Adrenal gland (tissue), 5 donors: ENCODE measurements around the gene GLRA2.

Experiments used
- POLR2A ChIP-seq, 2 donors: fragments of 450-650 bp; IDR thresholded peaks; one replicate each; pipeline ENCODE4 v1.6.1; 2017; ENCODE audit warnings: antibody characterized with exemption in 2 of 2, mild to moderate bottlenecking in 2 of 2, moderate library complexity in 1 of 2
- TF ChIP-seq, protein P1 (sequence below), 6 experiments: fragments of 450-650 bp in 4 of 6; fragments of 200-600 bp in 2 of 6; sonication (generic) in 1 of 6; IDR thresholded peaks; 1 replicate in 5 of 6; 2 replicates in 1 of 6; pipeline versions ENCODE4 v1.5.1 to v1.8.0; 2016 to 2021; ENCODE audit warnings: antibody characterized with exemption in 6 of 6, mild to moderate bottlenecking in 2 of 6, moderate library complexity in 1 of 6
- donor health status: DM: no; HTN: no; CAD: no.

DNA sequence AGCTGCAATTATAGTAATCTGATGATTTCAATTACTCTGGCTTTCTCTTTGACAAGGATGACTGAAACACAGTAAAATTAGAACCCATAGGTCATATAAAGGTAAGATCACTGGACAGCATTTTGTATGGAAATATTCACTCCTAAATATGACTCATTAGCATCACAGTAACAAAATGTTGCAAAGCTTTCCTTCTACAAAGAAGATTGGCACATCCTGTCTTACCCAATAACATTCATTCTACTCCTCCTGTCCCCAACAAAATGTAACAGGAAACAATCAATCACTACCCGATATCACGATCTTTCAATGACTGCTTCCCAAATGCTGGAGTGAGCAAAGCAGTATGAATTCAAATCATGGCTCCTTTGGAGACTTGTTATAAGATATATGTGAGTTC lies 248.2 kb downstream of the GLRA2 start:
- TF ChIP-seq, protein P1, sequence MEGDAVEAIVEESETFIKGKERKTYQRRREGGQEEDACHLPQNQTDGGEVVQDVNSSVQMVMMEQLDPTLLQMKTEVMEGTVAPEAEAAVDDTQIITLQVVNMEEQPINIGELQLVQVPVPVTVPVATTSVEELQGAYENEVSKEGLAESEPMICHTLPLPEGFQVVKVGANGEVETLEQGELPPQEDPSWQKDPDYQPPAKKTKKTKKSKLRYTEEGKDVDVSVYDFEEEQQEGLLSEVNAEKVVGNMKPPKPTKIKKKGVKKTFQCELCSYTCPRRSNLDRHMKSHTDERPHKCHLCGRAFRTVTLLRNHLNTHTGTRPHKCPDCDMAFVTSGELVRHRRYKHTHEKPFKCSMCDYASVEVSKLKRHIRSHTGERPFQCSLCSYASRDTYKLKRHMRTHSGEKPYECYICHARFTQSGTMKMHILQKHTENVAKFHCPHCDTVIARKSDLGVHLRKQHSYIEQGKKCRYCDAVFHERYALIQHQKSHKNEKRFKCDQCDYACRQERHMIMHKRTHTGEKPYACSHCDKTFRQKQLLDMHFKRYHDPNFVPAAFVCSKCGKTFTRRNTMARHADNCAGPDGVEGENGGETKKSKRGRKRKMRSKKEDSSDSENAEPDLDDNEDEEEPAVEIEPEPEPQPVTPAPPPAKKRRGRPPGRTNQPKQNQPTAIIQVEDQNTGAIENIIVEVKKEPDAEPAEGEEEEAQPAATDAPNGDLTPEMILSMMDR (IDR thresholded peaks at IDR 0.05), result no peak
- no peak for TF ChIP-seq POLR2A (IDR thresholded peaks at IDR 0.05)
